ENCODE data around the gene KRTAP5-5. TPM values are rescaled to one million over a fixed set of nuclear protein-coding genes. Genes with fewer than 3 reads are reported as not detected.

Gene KRTAP5-5
- total and polyA plus RNA-seq, 5 donors from 2014 or later, result not detected

DNA sequence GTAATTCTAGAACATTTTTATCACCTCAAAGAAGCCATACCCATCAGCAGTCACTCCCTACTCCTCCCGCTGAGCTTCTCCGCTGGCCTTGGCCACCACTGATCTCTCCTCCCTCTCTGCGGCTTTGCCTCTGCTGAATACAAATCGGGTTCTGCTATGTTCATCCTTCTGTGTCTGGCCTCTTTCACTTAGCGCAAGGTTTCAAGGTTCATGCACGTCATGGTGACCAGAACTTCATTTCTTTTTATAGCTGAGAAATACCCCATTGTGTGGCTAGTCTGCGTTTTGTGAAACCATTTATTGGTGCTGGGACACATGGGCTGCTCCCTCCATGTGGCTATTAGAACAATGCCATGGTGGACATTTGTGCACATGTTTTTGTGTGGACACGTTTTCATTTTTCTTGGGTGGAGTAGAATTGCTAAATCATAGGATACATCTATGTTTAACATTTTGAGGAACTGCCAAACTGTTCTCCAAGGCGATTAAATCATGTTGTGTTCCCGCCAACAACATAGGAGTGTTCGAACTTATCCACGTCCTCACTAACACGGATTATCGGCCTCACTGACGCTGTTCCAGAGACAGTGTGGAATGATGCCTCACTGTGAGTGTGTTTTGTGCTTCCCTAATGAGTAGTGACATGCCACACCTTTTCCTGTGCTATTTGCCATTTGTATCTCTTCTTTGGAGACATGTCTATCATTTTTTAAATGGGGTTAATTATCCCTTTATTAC is 43.2 kb downstream of the KRTAP5-5 start:
- ATAC-seq (ENCODE audit: low read depth in 2 of 2) (no peak), DNase-seq (no peak)
- Histone ChIP-seq H3K4me3 (ENCODE audit: low read depth, low read length) (no peak overlapping the region), H3K27me3 (ENCODE audit: control insufficient read depth, insufficient read depth, low read length) (no peaks in the 10 kb centered on the region), H3K9me3 (ENCODE audit: control insufficient read depth in 2 of 2, low read length in 2 of 2) (no peaks in the 10 kb centered on the region), H3K4me1 (ENCODE audit: control insufficient read depth, insufficient read depth, low read length, poor library complexity, severe bottlenecking) (no peaks in the 10 kb centered on the region), H3K27ac (ENCODE audit: insufficient read depth, low read length, poor library complexity, severe bottlenecking) (no peak overlapping the region), H3K36me3 (ENCODE audit: control insufficient read depth, insufficient read depth, low read length) (no peaks in the 10 kb centered on the region)
- Mint-ChIP-seq H3K4me1 (no peaks in the 10 kb centered on the region), H3K9me3 (peaks cover 0 to 3% (median 0%) of the 10 kb centered on the region in 7 donors), H3K27ac (no peak overlapping the region), H3K27me3 (peaks cover 22% of the 10 kb centered on the region), H3K36me3 (no peaks in the 10 kb centered on the region), H3K4me3 (no peak overlapping the region)

DNA sequence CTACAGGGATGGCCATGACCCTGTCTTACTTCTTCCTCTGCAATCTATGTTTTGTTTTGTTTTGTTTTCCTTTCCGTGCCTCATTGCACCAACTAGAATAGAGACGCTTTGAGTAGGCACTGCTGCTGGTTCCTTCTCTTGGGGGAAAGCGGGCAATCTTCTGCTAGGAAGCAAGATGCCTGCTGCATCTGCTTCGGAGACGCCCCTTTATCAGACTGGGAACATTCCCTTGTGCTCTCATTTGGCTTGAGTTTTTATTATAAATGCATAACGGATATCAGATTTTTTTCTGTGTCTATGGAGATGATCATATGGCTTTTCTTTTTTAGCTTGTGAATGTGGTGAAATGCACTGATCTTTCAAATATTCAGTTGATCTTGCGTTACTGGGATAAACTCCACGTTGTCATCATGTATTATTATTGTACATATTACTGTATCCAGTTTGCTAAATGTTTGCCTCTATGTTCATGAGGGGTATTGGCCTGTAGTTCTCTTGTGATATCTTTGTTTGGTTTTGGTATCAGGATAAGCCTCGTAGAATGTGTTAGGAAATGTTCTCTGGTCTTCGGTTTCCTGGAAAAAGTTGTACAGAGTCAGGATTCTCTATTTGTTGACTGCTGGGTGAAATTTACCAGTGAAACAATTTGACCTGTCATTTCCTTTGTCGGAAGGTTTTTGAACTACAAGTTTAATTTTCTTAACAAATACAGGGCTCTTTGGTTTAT is 44.0 kb downstream of the KRTAP5-5 start:
- H3K27me3 ChIP-seq (ENCODE audit: control insufficient read depth, insufficient read depth, low read length), result no peaks in the 10 kb centered on the region
- no peak overlapping the region for H3K27ac ChIP-seq (ENCODE audit: insufficient read depth, low read length, poor library complexity, severe bottlenecking)
- Mint-ChIP-seq H3K27ac (no peak overlapping the region), H3K4me3 (no peak overlapping the region), H3K27me3 (peaks cover 16% of the 10 kb centered on the region), H3K9me3 (peaks cover 0 to 3% (median 0%) of the 10 kb centered on the region in 7 donors), H3K4me1 (no peaks in the 10 kb centered on the region), H3K36me3 (no peaks in the 10 kb centered on the region)
- H3K4me1 ChIP-seq (ENCODE audit: control insufficient read depth, insufficient read depth, low read length, poor library complexity, severe bottlenecking), result no peaks in the 10 kb centered on the region
- no peaks in the 10 kb centered on the region for H3K9me3 ChIP-seq (ENCODE audit: control insufficient read depth in 2 of 2, low read length in 2 of 2)
- ATAC-seq (ENCODE audit: low read depth in 2 of 2) (no peak), DNase-seq (no peak)
- no peak overlapping the region for H3K4me3 ChIP-seq (ENCODE audit: low read depth, low read length)
- H3K36me3 ChIP-seq (ENCODE audit: control insufficient read depth, insufficient read depth, low read length), result no peaks in the 10 kb centered on the region

DNA sequence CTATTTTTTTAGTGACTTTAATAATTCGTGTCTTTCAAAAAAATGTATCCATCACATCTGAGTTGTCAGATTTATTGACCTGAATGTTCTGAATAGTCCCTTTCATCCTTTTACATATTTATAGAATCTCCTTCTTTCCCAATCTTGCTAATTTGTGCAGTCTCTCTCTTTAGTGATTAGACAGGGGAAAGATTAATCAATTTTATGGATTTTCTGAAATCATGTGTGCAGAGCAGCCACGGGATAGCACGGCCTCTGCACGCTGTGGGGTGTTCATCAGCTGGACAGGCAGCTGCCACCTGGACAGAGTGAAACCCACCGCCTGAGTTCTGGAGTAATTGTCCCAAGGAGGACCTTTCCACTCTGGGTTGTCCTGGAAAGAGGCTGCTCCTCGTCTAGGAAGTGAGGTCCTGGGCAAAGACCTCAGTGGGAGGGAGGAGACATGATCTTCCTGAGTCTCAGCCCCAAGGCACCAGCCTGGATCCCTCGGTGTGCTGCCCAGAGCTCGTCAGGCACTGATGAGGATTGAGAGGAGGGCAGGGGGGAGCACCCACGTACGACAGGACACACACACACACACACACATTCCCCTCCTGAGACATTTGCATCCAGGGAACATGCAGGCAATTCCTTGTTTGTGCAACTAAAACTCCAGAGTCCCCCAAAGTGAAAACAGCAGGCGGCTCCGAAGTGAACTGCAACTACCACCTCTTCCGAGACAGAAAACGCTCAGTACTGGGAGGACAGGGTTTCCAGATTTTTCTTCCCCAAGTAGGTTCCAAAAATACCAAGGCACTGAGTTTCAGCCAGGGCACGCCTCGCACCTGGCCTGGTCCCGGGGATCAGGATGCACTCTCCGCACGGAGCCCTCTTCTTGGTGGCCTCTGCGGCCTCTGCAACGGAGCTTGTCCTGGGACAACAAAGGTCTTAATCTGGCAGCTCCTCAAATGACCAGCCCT is 44.9 kb downstream of the KRTAP5-5 start:
- H3K36me3 Mint-ChIP-seq, result no peaks in the 10 kb centered on the region
- H3K27me3 Mint-ChIP-seq, result peaks cover 16% of the 10 kb centered on the region
- no peaks in the 10 kb centered on the region for H3K4me1 Mint-ChIP-seq
- Histone ChIP-seq H3K4me1 (ENCODE audit: control insufficient read depth, insufficient read depth, low read length, poor library complexity, severe bottlenecking) (no peaks in the 10 kb centered on the region), H3K9me3 (ENCODE audit: control insufficient read depth in 2 of 2, low read length in 2 of 2) (no peaks in the 10 kb centered on the region), H3K27ac (ENCODE audit: insufficient read depth, low read length, poor library complexity, severe bottlenecking) (no peak overlapping the region), H3K4me3 (ENCODE audit: low read depth, low read length) (no peak overlapping the region), H3K36me3 (ENCODE audit: control insufficient read depth, insufficient read depth, low read length) (no peaks in the 10 kb centered on the region), H3K27me3 (ENCODE audit: control insufficient read depth, insufficient read depth, low read length) (no peaks in the 10 kb centered on the region)
- ATAC-seq (ENCODE audit: low read depth in 2 of 2) (no peak), DNase-seq (no peak)
- H3K9me3 Mint-ChIP-seq, result no peaks in the 10 kb centered on the region
- no peak overlapping the region for H3K4me3 Mint-ChIP-seq
- no peak overlapping the region for H3K27ac Mint-ChIP-seq

DNA sequence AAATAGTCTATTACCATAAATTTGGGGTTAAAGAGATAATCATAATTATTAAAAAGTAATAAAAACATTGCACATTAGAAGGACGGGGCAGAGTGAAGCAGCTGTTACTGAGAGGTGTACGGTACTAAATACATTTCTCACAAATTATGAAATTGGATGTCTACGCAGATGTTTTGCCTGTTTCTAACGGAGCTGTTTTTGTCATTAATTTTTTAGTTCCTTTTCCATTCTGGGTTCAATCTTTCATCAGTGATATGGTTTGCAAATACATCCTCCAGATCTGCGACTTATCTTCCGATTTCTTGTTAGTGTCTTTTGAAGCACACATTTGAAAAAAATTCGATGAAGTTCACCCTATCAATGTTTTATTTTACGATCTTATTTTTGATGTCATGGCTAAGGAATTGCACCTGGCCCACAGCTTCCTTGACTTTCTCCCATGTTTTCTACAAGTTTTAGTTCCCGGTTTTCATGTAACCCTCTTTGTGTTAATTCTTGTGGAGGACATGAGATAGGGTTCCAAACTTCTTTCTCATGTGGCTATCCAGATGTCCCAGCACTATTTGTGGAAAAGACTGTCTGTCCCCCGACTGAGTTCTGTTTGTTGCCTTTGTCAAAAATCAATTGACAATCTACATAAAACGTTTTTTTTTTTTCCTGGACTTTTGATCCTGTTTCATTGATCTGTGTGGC is 46.1 kb downstream of the KRTAP5-5 start:
- Mint-ChIP-seq H3K27me3 (peaks cover 16% of the 10 kb centered on the region), H3K27ac (no peak overlapping the region), H3K4me3 (no peak overlapping the region), H3K9me3 (no peaks in the 10 kb centered on the region), H3K36me3 (no peaks in the 10 kb centered on the region), H3K4me1 (no peaks in the 10 kb centered on the region)
- Histone ChIP-seq H3K27me3 (ENCODE audit: control insufficient read depth, insufficient read depth, low read length) (no peaks in the 10 kb centered on the region), H3K9me3 (ENCODE audit: control insufficient read depth in 2 of 2, low read length in 2 of 2) (no peaks in the 10 kb centered on the region), H3K4me3 (ENCODE audit: low read depth, low read length) (no peak overlapping the region), H3K36me3 (ENCODE audit: control insufficient read depth, insufficient read depth, low read length) (no peaks in the 10 kb centered on the region), H3K27ac (ENCODE audit: insufficient read depth, low read length, poor library complexity, severe bottlenecking) (no peak overlapping the region), H3K4me1 (ENCODE audit: control insufficient read depth, insufficient read depth, low read length, poor library complexity, severe bottlenecking) (no peaks in the 10 kb centered on the region)
- no peak for DNase-seq
- ATAC-seq (ENCODE audit: low read depth in 2 of 2), result no peak

DNA sequence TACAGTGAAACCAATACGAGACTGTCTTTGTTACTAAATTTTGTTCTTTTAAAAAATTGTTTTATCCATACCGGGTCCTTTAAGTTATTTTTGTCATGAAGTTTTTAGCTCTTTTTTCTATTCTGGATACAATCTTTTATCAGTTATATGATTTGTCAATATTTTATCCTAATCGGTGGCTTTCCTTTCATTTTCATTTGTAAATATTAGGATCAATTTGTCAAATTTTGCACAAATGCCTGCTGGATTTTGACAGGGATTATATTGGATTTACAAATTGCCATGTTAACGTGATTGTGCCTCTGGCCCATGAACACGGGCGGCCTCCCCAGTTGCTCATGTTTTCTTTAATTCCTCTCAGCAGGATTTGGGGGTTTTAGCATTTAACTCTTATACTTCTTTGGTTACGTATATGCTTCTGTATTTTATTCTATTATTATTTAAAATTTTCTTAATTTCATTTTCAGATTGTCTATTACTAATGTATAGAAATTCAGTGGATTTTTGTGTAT is 46.7 kb downstream of the KRTAP5-5 start:
- no peaks in the 10 kb centered on the region for H3K9me3 ChIP-seq (ENCODE audit: control insufficient read depth in 2 of 2, low read length in 2 of 2)
- Mint-ChIP-seq H3K9me3 (no peaks in the 10 kb centered on the region), H3K4me1 (no peaks in the 10 kb centered on the region), H3K36me3 (no peaks in the 10 kb centered on the region), H3K4me3 (no peak overlapping the region), H3K27ac (no peak overlapping the region), H3K27me3 (peaks cover 16% of the 10 kb centered on the region)
- H3K27ac ChIP-seq (ENCODE audit: insufficient read depth, low read length, poor library complexity, severe bottlenecking), result no peak overlapping the region
- no peaks in the 10 kb centered on the region for H3K27me3 ChIP-seq (ENCODE audit: control insufficient read depth, insufficient read depth, low read length)
- no peak for DNase-seq
- no peaks in the 10 kb centered on the region for H3K4me1 ChIP-seq (ENCODE audit: control insufficient read depth, insufficient read depth, low read length, poor library complexity, severe bottlenecking)
- no peaks in the 10 kb centered on the region for H3K36me3 ChIP-seq (ENCODE audit: control insufficient read depth, insufficient read depth, low read length)
- H3K4me3 ChIP-seq (ENCODE audit: low read depth, low read length), result no peak overlapping the region
- no peak for ATAC-seq (ENCODE audit: low read depth in 2 of 2)

DNA sequence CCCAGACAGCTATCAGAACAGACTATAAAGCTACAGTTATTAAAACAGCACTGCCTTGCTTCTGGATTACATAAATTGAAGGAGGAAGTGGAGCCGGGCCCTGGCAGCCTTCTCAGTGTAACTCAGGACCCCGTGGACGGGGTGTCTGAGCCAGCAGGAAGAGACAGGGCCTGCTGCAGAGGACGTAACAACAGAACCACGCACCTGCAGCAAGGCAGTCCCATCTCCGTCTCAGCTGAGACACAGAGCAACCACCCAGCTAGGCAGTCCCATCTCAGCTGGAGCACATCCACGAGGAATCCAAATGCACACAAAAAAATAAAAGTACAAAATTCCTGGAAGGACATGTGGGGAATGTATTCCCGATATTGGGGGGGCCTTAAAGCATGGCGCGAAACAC is 50.3 kb downstream of the KRTAP5-5 start:
- no peak for ATAC-seq (ENCODE audit: low read depth in 2 of 2)
- no peaks in the 10 kb centered on the region for H3K9me3 Mint-ChIP-seq
- no peaks in the 10 kb centered on the region for H3K36me3 Mint-ChIP-seq
- peaks cover 9% of the 10 kb centered on the region for H3K27me3 Mint-ChIP-seq
- no peaks in the 10 kb centered on the region for H3K9me3 ChIP-seq (ENCODE audit: control insufficient read depth in 2 of 2, low read length in 2 of 2)
- H3K27ac Mint-ChIP-seq, result no peak overlapping the region
- no peak overlapping the region for H3K4me3 Mint-ChIP-seq
- no peaks in the 10 kb centered on the region for H3K4me1 ChIP-seq (ENCODE audit: control insufficient read depth, insufficient read depth, low read length, poor library complexity, severe bottlenecking)
- no peak for DNase-seq
- no peak overlapping the region for H3K27ac ChIP-seq (ENCODE audit: insufficient read depth, low read length, poor library complexity, severe bottlenecking)
- no peaks in the 10 kb centered on the region for H3K27me3 ChIP-seq (ENCODE audit: control insufficient read depth, insufficient read depth, low read length)
- H3K36me3 ChIP-seq (ENCODE audit: control insufficient read depth, insufficient read depth, low read length), result no peaks in the 10 kb centered on the region
- H3K4me1 Mint-ChIP-seq, result no peaks in the 10 kb centered on the region
- H3K4me3 ChIP-seq (ENCODE audit: low read depth, low read length), result no peak overlapping the region
